ENCODE data around the gene SLC29A1. TPM values are rescaled to one million over a fixed set of nuclear protein-coding genes. Genes with fewer than 3 reads are reported as not detected.

The SLC29A1 gene
- total RNA-seq, 1 donor from 2014 or later = 24.1 TPM

- Mint-ChIP-seq H3K4me1 (ENCODE audit: low read depth) (peaks cover 10% of the 10 kb centered on the region), H3K27me3 (no peaks in the 10 kb centered on the region), H3K4me3 (ENCODE audit: low read depth) (no peak overlapping the region), H3K27ac (no peak overlapping the region), H3K36me3 (ENCODE audit: insufficient read depth) (peaks cover 5% of the 10 kb centered on the region), H3K9me3 (ENCODE audit: low read depth) (no peaks in the 10 kb centered on the region)
- DNase-seq (ENCODE audit: low spot score, unreplicated experiment) = no peak
- no peak for TF ChIP-seq CTCF (IDR thresholded peaks at IDR 0.05; ENCODE audit: unreplicated experiment)
These were observed 9.5 kb downstream of the SLC29A1 start for GRCh38 chr6:44232676-44233566.

- H3K9me3 Mint-ChIP-seq (ENCODE audit: low read depth) = no peaks in the 10 kb centered on the region
These were observed 10.2 kb downstream of the SLC29A1 start for GRCh38 chr6:44233567-44234100.

GRCh38 chr6:44234101-44235025 lies 11.0 kb downstream of the SLC29A1 start:
- peaks cover 5% of the 10 kb centered on the region for H3K36me3 Mint-ChIP-seq (ENCODE audit: insufficient read depth)
- H3K9me3 Mint-ChIP-seq (ENCODE audit: low read depth) = no peaks in the 10 kb centered on the region
- peak overlapping the region; percentile 37 for H3K27ac Mint-ChIP-seq
- peaks cover 10% of the 10 kb centered on the region for H3K4me1 Mint-ChIP-seq (ENCODE audit: low read depth)
- H3K4me3 Mint-ChIP-seq (ENCODE audit: low read depth) = no peak overlapping the region
- peaks cover 7% of the 10 kb centered on the region for H3K27me3 Mint-ChIP-seq
- DNase-seq (ENCODE audit: low spot score, unreplicated experiment) = peak; percentile 42
- TF ChIP-seq CTCF (IDR thresholded peaks at IDR 0.05; ENCODE audit: unreplicated experiment) = peak; percentile 76

More at GRCh38 chr6:44233567-44234100, 10.2 kb downstream of the SLC29A1 start:
- Mint-ChIP-seq H3K4me3 (ENCODE audit: low read depth) (no peak overlapping the region), H3K27ac (peak overlapping the region; percentile 31), H3K4me1 (ENCODE audit: low read depth) (peaks cover 10% of the 10 kb centered on the region), H3K36me3 (ENCODE audit: insufficient read depth) (peaks cover 5% of the 10 kb centered on the region), H3K27me3 (peaks cover 2% of the 10 kb centered on the region)
- TF ChIP-seq CTCF (IDR thresholded peaks at IDR 0.05; ENCODE audit: unreplicated experiment) = no peak
- no peak for DNase-seq (ENCODE audit: low spot score, unreplicated experiment)

GRCh38 chr6:44235269-44235668 lies 11.9 kb downstream of the SLC29A1 start:
- peak overlapping the region; percentile 69 for H3K27ac Mint-ChIP-seq
- H3K4me3 Mint-ChIP-seq (ENCODE audit: low read depth) = no peak overlapping the region
- DNase-seq (ENCODE audit: low spot score, unreplicated experiment) = no peak
- no peak for TF ChIP-seq CTCF (IDR thresholded peaks at IDR 0.05; ENCODE audit: unreplicated experiment)
- peaks cover 5% of the 10 kb centered on the region for H3K36me3 Mint-ChIP-seq (ENCODE audit: insufficient read depth)
- peaks cover 10% of the 10 kb centered on the region for H3K4me1 Mint-ChIP-seq (ENCODE audit: low read depth)
- no peaks in the 10 kb centered on the region for H3K9me3 Mint-ChIP-seq (ENCODE audit: low read depth)
- H3K27me3 Mint-ChIP-seq = peaks cover 9% of the 10 kb centered on the region
